ENCODE data around the gene KLHL5.

Gene KLHL5

GRCh38 chr4:39062094-39062769 is at the start of gene KLHL5:
Gene KLHL5, plus strand, starts transcription at chr4:39062232. Its CDS starts 421 bp downstream, at chr4:39062653.
- Histone ChIP-seq H3K4me1 (ENCODE audit: control insufficient read depth in 2 of 2, insufficient read depth in 2 of 2, low read length in 2 of 2) (no peaks in the 10 kb centered on the region), H3K4me3 (ENCODE audit: low read length in 2 of 2) (no peak within 1 kb of the TSS), H3K27me3 (ENCODE audit: control insufficient read depth in 2 of 2, insufficient read depth in 2 of 2, low read length in 2 of 2) (no peaks in the 10 kb centered on the region), H3K36me3 (ENCODE audit: control insufficient read depth in 2 of 2, insufficient read depth in 2 of 2, low read length in 2 of 2) (no peaks in the 10 kb centered on the region), H3K9me3 (ENCODE audit: control insufficient read depth in 2 of 2, low read length in 2 of 2) (no peaks in the 10 kb centered on the region), H3K27ac (ENCODE audit: low read depth in 2 of 2, low read length in 2 of 2) (no peak within 1 kb of the TSS), H3K9ac (ENCODE audit: low read depth in 1 of 2, low read length in 2 of 2) (no peak within 1 kb of the TSS)

- Histone ChIP-seq H3K4me3 (ENCODE audit: low read length in 2 of 2) (no peak overlapping the region), H3K4me1 (ENCODE audit: control insufficient read depth in 2 of 2, insufficient read depth in 2 of 2, low read length in 2 of 2) (no peaks in the 10 kb centered on the region), H3K9me3 (ENCODE audit: control insufficient read depth in 2 of 2, low read length in 2 of 2) (peaks cover 0 to 2% of the 10 kb centered on the region in 2 donors), H3K27me3 (ENCODE audit: control insufficient read depth in 2 of 2, insufficient read depth in 2 of 2, low read length in 2 of 2) (no peaks in the 10 kb centered on the region), H3K36me3 (ENCODE audit: control insufficient read depth in 2 of 2, insufficient read depth in 2 of 2, low read length in 2 of 2) (no peaks in the 10 kb centered on the region), H3K27ac (ENCODE audit: low read depth in 2 of 2, low read length in 2 of 2) (no peak overlapping the region), H3K9ac (ENCODE audit: low read depth in 1 of 2, low read length in 2 of 2) (no peak overlapping the region)
Measured at GRCh38 chr4:39014028-39014427, 48.0 kb upstream of the KLHL5 start.

- H3K36me3 ChIP-seq (ENCODE audit: control insufficient read depth in 2 of 2, insufficient read depth in 2 of 2, low read length in 2 of 2): no peaks in the 10 kb centered on the region
- H3K27ac ChIP-seq (ENCODE audit: low read depth in 2 of 2, low read length in 2 of 2): no peak overlapping the region
- no peak overlapping the region for H3K9ac ChIP-seq (ENCODE audit: low read depth in 1 of 2, low read length in 2 of 2)
- H3K27me3 ChIP-seq (ENCODE audit: control insufficient read depth in 2 of 2, insufficient read depth in 2 of 2, low read length in 2 of 2): no peaks in the 10 kb centered on the region
- H3K4me3 ChIP-seq (ENCODE audit: low read length in 2 of 2): no peak overlapping the region
- H3K4me1 ChIP-seq (ENCODE audit: control insufficient read depth in 2 of 2, insufficient read depth in 2 of 2, low read length in 2 of 2): no peaks in the 10 kb centered on the region
- H3K9me3 ChIP-seq (ENCODE audit: control insufficient read depth in 2 of 2, low read length in 2 of 2): peaks cover 0 to 2% of the 10 kb centered on the region in 2 donors
Measured at GRCh38 chr4:39020130-39020529, 41.9 kb upstream of the KLHL5 start.

GRCh38 chr4:39021631-39022030 is 40.4 kb upstream of the KLHL5 start:
- Histone ChIP-seq H3K9me3 (ENCODE audit: control insufficient read depth in 2 of 2, low read length in 2 of 2) (no peaks in the 10 kb centered on the region), H3K4me3 (ENCODE audit: low read length in 2 of 2) (no peak overlapping the region), H3K27me3 (ENCODE audit: control insufficient read depth in 2 of 2, insufficient read depth in 2 of 2, low read length in 2 of 2) (no peaks in the 10 kb centered on the region), H3K27ac (ENCODE audit: low read depth in 2 of 2, low read length in 2 of 2) (no peak overlapping the region), H3K4me1 (ENCODE audit: control insufficient read depth in 2 of 2, insufficient read depth in 2 of 2, low read length in 2 of 2) (no peaks in the 10 kb centered on the region), H3K9ac (ENCODE audit: low read depth in 1 of 2, low read length in 2 of 2) (no peak overlapping the region), H3K36me3 (ENCODE audit: control insufficient read depth in 2 of 2, insufficient read depth in 2 of 2, low read length in 2 of 2) (no peaks in the 10 kb centered on the region)

GRCh38 chr4:39022241-39022640 is 39.8 kb upstream of the KLHL5 start:
- no peak overlapping the region for H3K27ac ChIP-seq (ENCODE audit: low read depth in 2 of 2, low read length in 2 of 2)
- no peaks in the 10 kb centered on the region for H3K9me3 ChIP-seq (ENCODE audit: control insufficient read depth in 2 of 2, low read length in 2 of 2)
- no peak overlapping the region for H3K4me3 ChIP-seq (ENCODE audit: low read length in 2 of 2)
- H3K4me1 ChIP-seq (ENCODE audit: control insufficient read depth in 2 of 2, insufficient read depth in 2 of 2, low read length in 2 of 2): no peaks in the 10 kb centered on the region
- H3K27me3 ChIP-seq (ENCODE audit: control insufficient read depth in 2 of 2, insufficient read depth in 2 of 2, low read length in 2 of 2): no peaks in the 10 kb centered on the region
- H3K36me3 ChIP-seq (ENCODE audit: control insufficient read depth in 2 of 2, insufficient read depth in 2 of 2, low read length in 2 of 2): no peaks in the 10 kb centered on the region
- no peak overlapping the region for H3K9ac ChIP-seq (ENCODE audit: low read depth in 1 of 2, low read length in 2 of 2)

GRCh38 chr4:39023059-39023458 is 39.0 kb upstream of the KLHL5 start:
- H3K27me3 ChIP-seq (ENCODE audit: control insufficient read depth in 2 of 2, insufficient read depth in 2 of 2, low read length in 2 of 2): no peaks in the 10 kb centered on the region
- no peaks in the 10 kb centered on the region for H3K9me3 ChIP-seq (ENCODE audit: control insufficient read depth in 2 of 2, low read length in 2 of 2)
- H3K27ac ChIP-seq (ENCODE audit: low read depth in 2 of 2, low read length in 2 of 2): no peak overlapping the region
- H3K4me3 ChIP-seq (ENCODE audit: low read length in 2 of 2): no peak overlapping the region
- H3K36me3 ChIP-seq (ENCODE audit: control insufficient read depth in 2 of 2, insufficient read depth in 2 of 2, low read length in 2 of 2): no peaks in the 10 kb centered on the region
- H3K9ac ChIP-seq (ENCODE audit: low read depth in 1 of 2, low read length in 2 of 2): no peak overlapping the region
- H3K4me1 ChIP-seq (ENCODE audit: control insufficient read depth in 2 of 2, insufficient read depth in 2 of 2, low read length in 2 of 2): no peaks in the 10 kb centered on the region

GRCh38 chr4:39024311-39024865 is 37.6 kb upstream of the KLHL5 start:
- no peaks in the 10 kb centered on the region for H3K4me1 ChIP-seq (ENCODE audit: control insufficient read depth in 2 of 2, insufficient read depth in 2 of 2, low read length in 2 of 2)
- no peaks in the 10 kb centered on the region for H3K9me3 ChIP-seq (ENCODE audit: control insufficient read depth in 2 of 2, low read length in 2 of 2)
- H3K27ac ChIP-seq (ENCODE audit: low read depth in 2 of 2, low read length in 2 of 2): no peak overlapping the region
- H3K36me3 ChIP-seq (ENCODE audit: control insufficient read depth in 2 of 2, insufficient read depth in 2 of 2, low read length in 2 of 2): no peaks in the 10 kb centered on the region
- H3K4me3 ChIP-seq (ENCODE audit: low read length in 2 of 2): no peak overlapping the region
- H3K9ac ChIP-seq (ENCODE audit: low read depth in 1 of 2, low read length in 2 of 2): no peak overlapping the region
- H3K27me3 ChIP-seq (ENCODE audit: control insufficient read depth in 2 of 2, insufficient read depth in 2 of 2, low read length in 2 of 2): no peaks in the 10 kb centered on the region

GRCh38 chr4:39025552-39026085 is 36.4 kb upstream of the KLHL5 start:
- Histone ChIP-seq H3K4me3 (ENCODE audit: low read length in 2 of 2) (no peak overlapping the region), H3K4me1 (ENCODE audit: control insufficient read depth in 2 of 2, insufficient read depth in 2 of 2, low read length in 2 of 2) (no peaks in the 10 kb centered on the region), H3K27me3 (ENCODE audit: control insufficient read depth in 2 of 2, insufficient read depth in 2 of 2, low read length in 2 of 2) (no peaks in the 10 kb centered on the region), H3K36me3 (ENCODE audit: control insufficient read depth in 2 of 2, insufficient read depth in 2 of 2, low read length in 2 of 2) (no peaks in the 10 kb centered on the region), H3K27ac (ENCODE audit: low read depth in 2 of 2, low read length in 2 of 2) (no peak overlapping the region), H3K9ac (ENCODE audit: low read depth in 1 of 2, low read length in 2 of 2) (no peak overlapping the region), H3K9me3 (ENCODE audit: control insufficient read depth in 2 of 2, low read length in 2 of 2) (no peaks in the 10 kb centered on the region)

- Histone ChIP-seq H3K4me1 (ENCODE audit: control insufficient read depth in 2 of 2, insufficient read depth in 2 of 2, low read length in 2 of 2) (no peaks in the 10 kb centered on the region), H3K36me3 (ENCODE audit: control insufficient read depth in 2 of 2, insufficient read depth in 2 of 2, low read length in 2 of 2) (no peaks in the 10 kb centered on the region), H3K9me3 (ENCODE audit: control insufficient read depth in 2 of 2, low read length in 2 of 2) (no peaks in the 10 kb centered on the region), H3K27me3 (ENCODE audit: control insufficient read depth in 2 of 2, insufficient read depth in 2 of 2, low read length in 2 of 2) (no peaks in the 10 kb centered on the region), H3K4me3 (ENCODE audit: low read length in 2 of 2) (no peak overlapping the region), H3K9ac (ENCODE audit: low read depth in 1 of 2, low read length in 2 of 2) (no peak overlapping the region), H3K27ac (ENCODE audit: low read depth in 2 of 2, low read length in 2 of 2) (no peak overlapping the region)
Measured at GRCh38 chr4:39026096-39026495, 35.9 kb upstream of the KLHL5 start.

GRCh38 chr4:39029752-39030694 is 32.0 kb upstream of the KLHL5 start:
- H3K4me3 ChIP-seq (ENCODE audit: low read length in 2 of 2): peak overlapping the region in 1 of 2 donors; percentile 64
- H3K27ac ChIP-seq (ENCODE audit: low read depth in 2 of 2, low read length in 2 of 2): no peak overlapping the region
- no peaks in the 10 kb centered on the region for H3K9me3 ChIP-seq (ENCODE audit: control insufficient read depth in 2 of 2, low read length in 2 of 2)
- H3K27me3 ChIP-seq (ENCODE audit: control insufficient read depth in 2 of 2, insufficient read depth in 2 of 2, low read length in 2 of 2): no peaks in the 10 kb centered on the region
- H3K9ac ChIP-seq (ENCODE audit: low read depth in 1 of 2, low read length in 2 of 2): peak overlapping the region; percentile 24 to 44
- H3K36me3 ChIP-seq (ENCODE audit: control insufficient read depth in 2 of 2, insufficient read depth in 2 of 2, low read length in 2 of 2): no peaks in the 10 kb centered on the region
- no peaks in the 10 kb centered on the region for H3K4me1 ChIP-seq (ENCODE audit: control insufficient read depth in 2 of 2, insufficient read depth in 2 of 2, low read length in 2 of 2)
